GM21360 (cell line): ENCODE data around the gene MTARC1.

Experiments used
- ATAC-seq: cut with Tn5 transposase; IDR thresholded peaks from one replicate; pipeline ENCODE4 v1.9.1; 2021; ENCODE audit warnings: mild to moderate bottlenecking, moderate library complexity; ENCODE audit not compliant: unreplicated experiment

The MTARC1 gene

GRCh38 chr1:220786337-220787068, at the start of gene MTARC1:
Gene MTARC1 (plus strand): TSS chr1:220786913. CDS start chr1:220786945, 32 bp downstream.
- ATAC-seq, result peak; percentile 69

DNA sequence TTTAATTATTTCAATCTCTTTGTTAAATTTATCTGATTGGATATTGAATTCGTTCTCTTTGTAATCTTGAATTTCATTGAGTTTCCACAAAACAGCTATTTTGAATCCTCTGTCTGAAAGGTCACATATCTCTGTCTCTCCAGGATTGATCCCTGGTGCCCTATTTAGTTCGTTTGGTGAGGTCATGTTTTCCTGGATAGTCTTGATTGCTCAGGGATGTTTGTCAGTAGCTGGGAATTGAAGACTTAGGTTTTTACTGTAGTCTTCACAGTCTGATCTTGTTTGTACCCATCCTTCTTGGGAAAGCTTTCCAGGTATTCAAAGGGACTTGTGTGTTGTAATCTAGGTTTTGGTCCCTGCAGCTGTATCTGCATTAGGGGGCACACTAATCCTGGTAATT, 45.4 kb upstream of the MTARC1 start:
- no peak for ATAC-seq

DNA sequence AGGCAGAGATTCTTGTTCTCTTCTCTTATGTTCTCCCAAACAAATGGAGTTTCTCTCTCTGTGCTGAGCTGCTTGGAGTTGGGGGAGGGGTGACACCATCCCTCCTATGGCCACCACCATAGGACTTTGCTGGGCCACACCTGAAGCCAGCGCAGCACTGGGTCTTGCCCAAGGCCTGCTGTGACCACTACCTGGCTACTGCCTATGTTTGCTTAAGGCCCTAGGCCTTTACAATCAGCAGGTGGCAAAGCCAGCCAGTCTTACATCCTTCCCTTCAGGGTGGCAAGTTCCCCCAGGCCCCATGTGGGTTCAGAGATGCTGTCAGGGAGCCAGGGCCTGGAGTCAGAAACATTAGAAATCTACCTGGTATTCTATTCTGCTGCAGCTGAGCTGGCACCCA, 44.9 kb upstream of the MTARC1 start:
- no peak for ATAC-seq

DNA sequence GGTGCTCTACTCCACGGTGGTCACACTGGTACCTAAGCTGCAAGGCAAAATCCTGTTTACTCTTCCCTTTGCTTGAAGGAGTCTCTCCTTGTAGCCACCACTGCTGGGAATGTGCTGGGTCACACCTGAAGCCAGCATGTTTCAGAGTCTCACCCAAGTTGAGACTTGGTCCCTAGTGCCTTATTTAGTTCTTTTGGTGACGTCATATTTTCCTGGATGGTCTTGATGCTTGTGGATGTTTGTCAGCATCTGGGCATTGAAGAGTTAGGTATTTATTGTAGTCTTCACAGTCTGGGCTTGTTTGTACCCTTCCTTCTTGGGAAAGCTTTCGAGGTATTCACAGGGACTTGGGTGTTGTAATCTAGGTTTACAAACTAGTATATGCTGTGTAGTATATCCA, 44.2 kb upstream of the MTARC1 start:
- no peak for ATAC-seq

- no peak for ATAC-seq
These were observed 39.9 kb upstream of the MTARC1 start for GRCh38 chr1:220746851-220747250.

GRCh38 chr1:220747437-220748088, 39.1 kb upstream of the MTARC1 start:
- ATAC-seq, result peak; percentile 18

GRCh38 chr1:220748089-220748934, 38.4 kb upstream of the MTARC1 start, which contains the start of gene MTARC2:
Gene MTARC2 (plus strand): TSS chr1:220748322. CDS start chr1:220748532, 210 bp downstream.
- peak; percentile 94 for ATAC-seq

- no peak for ATAC-seq
These were observed 37.8 kb upstream of the MTARC1 start for GRCh38 chr1:220748936-220749335.

DNA sequence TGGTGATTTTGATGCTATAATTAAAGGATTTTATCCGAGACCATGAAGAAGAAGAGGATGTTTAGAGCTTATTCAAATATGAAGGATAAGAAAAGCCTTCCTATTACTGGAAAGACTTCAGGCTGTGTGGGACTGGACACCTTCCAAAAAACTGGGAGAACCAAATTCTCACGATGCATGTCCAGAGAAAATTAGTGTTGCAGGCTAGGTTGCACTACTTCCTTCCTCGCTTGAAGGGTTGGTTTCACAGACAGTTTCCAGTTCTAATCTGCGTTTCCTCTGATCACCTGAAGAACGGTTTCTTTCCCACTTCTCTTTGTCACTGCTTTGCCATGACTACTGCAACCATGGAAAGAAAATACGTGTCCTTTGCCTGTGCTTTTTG, 36.6 kb upstream of the MTARC1 start:
- ATAC-seq, result no peak

- no peak for ATAC-seq
These were observed 35.6 kb upstream of the MTARC1 start for GRCh38 chr1:220751111-220751510.

GRCh38 chr1:220754212-220754917, 32.3 kb upstream of the MTARC1 start:
- no peak for ATAC-seq

- ATAC-seq, result no peak
These were observed 31.8 kb upstream of the MTARC1 start for GRCh38 chr1:220754918-220755295.

DNA sequence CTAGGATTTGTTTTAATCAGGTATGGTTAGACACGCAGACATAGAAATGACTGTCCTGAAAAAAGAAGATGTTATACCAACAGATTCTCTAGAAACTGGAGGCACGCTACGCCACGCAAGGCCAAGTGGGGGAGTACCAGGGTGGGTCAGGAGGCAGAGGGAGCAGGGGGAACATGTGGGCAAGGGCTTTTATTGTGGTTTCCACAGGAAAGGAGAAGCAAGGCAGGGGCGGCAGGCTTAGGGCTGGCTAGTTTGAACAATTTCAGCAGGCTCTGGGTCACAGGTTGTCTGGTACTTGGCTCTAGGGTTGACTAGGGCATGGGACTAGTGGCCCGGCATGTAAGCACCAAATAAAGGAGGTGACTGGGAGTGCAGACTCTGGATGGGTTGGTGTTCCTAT, 31.4 kb upstream of the MTARC1 start:
- ATAC-seq, result no peak

- ATAC-seq, result no peak
These were observed 29.3 kb upstream of the MTARC1 start for GRCh38 chr1:220757441-220757840.

GRCh38 chr1:220759147-220759546, 27.6 kb upstream of the MTARC1 start:
- no peak for ATAC-seq

DNA sequence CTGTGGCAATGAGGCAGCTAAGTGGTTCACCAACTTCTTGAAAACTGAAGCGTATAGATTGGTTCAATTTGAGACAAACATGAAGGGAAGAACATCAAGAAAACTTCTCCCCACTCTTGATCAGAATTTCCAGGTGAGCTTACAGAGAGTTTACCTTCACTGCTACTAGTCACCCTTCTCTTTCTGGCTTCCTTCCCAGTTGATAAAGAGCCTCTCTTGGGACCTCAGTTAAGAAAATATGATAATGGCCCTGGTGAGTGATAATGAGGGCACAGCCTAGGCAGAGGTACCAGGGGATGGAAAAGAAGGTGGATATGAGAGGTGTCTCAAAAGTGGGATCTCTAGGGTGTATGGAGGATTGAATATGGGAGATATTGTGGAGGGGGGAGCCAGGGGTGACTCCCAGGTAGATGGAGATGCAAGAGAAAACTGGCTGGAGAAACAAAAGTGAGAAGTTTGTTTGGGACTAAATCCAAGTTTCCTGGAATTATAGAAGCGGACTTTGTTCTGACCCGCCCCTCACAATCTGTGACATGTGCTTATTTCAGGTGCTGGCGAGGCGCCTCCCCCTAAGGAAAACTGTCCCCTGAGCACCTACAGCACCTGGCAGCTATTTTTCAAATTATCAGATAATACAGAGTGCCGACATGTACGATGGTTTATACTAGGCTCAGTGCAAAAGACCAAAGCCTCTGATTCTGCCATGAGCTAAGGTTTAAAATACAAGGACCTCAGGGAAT, 24.9 kb upstream of the MTARC1 start:
- no peak for ATAC-seq

- no peak for ATAC-seq
These were observed 22.0 kb upstream of the MTARC1 start for GRCh38 chr1:220764757-220765156.

GRCh38 chr1:220767312-220768125, 19.2 kb upstream of the MTARC1 start:
- ATAC-seq, result peak; percentile 36

GRCh38 chr1:220768126-220768601, 18.5 kb upstream of the MTARC1 start:
- peak; percentile 30 for ATAC-seq
